ENCODE results near the gene MAPKAPK5. TPM values are rescaled to one million over a fixed set of nuclear protein-coding genes. Genes with fewer than 3 reads are reported as not detected.
A peak's percentile ranks its signal among the peaks of the same experiment; 100 is the strongest.
"Not testable (repeated sequence)": the region's sequence is repeated elsewhere in the genome, so short reads cannot be mapped to it uniquely, and the experiment has no call there.

MAPKAPK5 gene
- polyA plus RNA-seq, 1 experiment: 33.5 TPM

DNA sequence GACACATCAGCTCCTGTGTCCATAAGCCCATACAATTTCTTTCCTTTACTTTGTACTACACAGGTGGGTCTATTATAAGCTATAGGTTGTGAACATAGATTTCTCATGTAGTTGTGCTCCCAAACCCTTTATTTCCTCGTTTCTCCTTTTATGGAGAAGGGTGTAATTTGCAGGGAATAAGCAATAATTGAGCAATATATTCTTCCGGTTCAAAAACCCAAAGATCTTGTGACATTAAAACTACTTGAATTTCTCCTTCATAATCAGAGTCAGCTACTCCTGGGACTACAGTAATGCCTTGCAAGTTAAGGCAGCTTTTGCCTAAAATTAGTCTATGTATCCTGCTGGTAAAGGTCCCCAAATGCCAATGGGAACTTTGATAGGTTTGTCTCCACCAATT, 19.1 kb upstream of the MAPKAPK5 start:
- POLR2A ChIA-PET: no interaction called here
- TF ChIP-seq, protein P1, sequence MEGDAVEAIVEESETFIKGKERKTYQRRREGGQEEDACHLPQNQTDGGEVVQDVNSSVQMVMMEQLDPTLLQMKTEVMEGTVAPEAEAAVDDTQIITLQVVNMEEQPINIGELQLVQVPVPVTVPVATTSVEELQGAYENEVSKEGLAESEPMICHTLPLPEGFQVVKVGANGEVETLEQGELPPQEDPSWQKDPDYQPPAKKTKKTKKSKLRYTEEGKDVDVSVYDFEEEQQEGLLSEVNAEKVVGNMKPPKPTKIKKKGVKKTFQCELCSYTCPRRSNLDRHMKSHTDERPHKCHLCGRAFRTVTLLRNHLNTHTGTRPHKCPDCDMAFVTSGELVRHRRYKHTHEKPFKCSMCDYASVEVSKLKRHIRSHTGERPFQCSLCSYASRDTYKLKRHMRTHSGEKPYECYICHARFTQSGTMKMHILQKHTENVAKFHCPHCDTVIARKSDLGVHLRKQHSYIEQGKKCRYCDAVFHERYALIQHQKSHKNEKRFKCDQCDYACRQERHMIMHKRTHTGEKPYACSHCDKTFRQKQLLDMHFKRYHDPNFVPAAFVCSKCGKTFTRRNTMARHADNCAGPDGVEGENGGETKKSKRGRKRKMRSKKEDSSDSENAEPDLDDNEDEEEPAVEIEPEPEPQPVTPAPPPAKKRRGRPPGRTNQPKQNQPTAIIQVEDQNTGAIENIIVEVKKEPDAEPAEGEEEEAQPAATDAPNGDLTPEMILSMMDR (IDR thresholded peaks at IDR 0.05; ENCODE audit: low read depth, low read length): no peak
- DNase-seq (ENCODE audit: low read depth, low spot score): no peak
- Histone ChIP-seq H3K4me3 (ENCODE audit: low read depth, low read length) (no peak overlapping the region), H3K27me3 (ENCODE audit: control insufficient read depth, insufficient read depth, low read length) (peaks cover 15% of the 10 kb centered on the region), H3K27ac (ENCODE audit: low read depth, low read length) (no peak overlapping the region), H3K9me3 (ENCODE audit: control insufficient read depth, insufficient read depth, low read length) (no peaks in the 10 kb centered on the region)
- CTCF ChIA-PET: interaction anchor here (1.2 kb wide), 1 partner anchor 10 kb away, joined by 6 read pairs; no protein-coding TSS in a partner anchor

DNA sequence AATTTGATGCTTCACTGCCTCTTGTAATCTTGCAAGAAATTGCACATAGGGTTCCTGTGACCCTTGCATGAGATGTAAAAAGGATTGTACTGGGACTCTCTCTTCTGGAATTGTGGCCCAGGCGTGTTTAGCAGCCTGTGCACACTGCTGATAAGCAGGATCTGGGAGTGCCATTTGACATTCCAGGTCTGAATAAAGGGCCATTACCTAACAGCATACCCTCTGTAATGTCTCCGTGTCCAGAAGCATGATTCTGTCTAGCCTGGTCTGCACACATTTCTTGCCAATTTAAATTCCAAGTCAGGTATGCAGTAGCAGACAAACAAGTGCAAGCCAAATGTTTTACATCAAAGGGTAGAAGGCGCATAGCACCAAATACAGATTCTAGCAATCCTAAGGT, 18.1 kb upstream of the MAPKAPK5 start:
- CTCF ChIA-PET: no interaction called here
- POLR2A ChIA-PET: no interaction called here
- Histone ChIP-seq H3K4me3 (ENCODE audit: low read depth, low read length) (no peak overlapping the region), H3K9me3 (ENCODE audit: control insufficient read depth, insufficient read depth, low read length) (no peaks in the 10 kb centered on the region), H3K27ac (ENCODE audit: low read depth, low read length) (no peak overlapping the region), H3K27me3 (ENCODE audit: control insufficient read depth, insufficient read depth, low read length) (peaks cover 15% of the 10 kb centered on the region)
- DNase-seq (ENCODE audit: low read depth, low spot score): no peak
- TF ChIP-seq, protein P1 (IDR thresholded peaks at IDR 0.05; ENCODE audit: low read depth, low read length): no peak

DNA sequence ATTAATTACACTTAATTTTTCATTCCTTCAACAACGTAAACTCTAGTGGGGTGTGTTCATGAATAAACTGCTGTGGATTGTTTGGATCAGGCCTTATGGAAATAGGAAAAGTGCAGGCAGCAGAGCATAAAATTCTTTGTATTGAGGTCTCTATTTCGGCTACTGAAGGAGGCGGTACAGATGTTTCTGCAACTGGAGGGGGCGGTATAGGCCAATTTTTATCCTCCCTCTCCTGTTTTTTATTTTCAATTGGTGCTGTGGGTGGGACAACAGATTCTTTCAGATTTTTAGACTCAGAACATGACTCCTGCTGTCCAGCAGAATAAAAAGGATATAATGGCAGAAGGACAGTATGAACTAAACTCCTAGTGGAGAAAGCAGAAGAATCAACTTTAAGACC, 17.7 kb upstream of the MAPKAPK5 start:
- DNase-seq (ENCODE audit: low read depth, low spot score); H3K9me3 ChIP-seq (ENCODE audit: control insufficient read depth, insufficient read depth, low read length); CTCF ChIA-PET; POLR2A ChIA-PET; H3K27ac ChIP-seq (ENCODE audit: low read depth, low read length); H3K4me3 ChIP-seq (ENCODE audit: low read depth, low read length): not testable (repeated sequence)
- peaks cover 15% of the 10 kb centered on the region for H3K27me3 ChIP-seq (ENCODE audit: control insufficient read depth, insufficient read depth, low read length)
- TF ChIP-seq, protein P1 (IDR thresholded peaks at IDR 0.05; ENCODE audit: low read depth, low read length): peak; percentile 34; the same call in 1 of the 2 replicates

DNA sequence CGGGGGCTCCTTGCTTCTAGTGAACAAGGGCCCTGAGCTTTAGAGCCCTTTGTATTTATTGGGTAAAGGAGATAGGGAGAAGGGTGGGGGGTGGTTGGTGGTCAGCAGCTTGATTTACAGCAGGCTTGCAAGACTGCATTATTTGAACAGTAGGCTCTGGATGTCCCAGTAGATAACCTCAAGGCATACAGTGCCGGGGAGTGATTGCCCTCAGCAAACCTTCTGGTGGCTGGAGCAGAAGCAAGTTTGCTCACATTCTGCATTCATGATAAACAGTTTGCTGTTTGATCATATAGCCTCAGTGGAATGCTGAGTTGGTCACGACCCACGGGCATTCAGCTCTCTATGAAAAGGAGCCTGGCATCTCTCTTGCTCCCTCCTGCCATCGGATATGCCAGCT, 16.5 kb upstream of the MAPKAPK5 start:
- POLR2A ChIA-PET: no interaction called here
- no peak overlapping the region for H3K27ac ChIP-seq (ENCODE audit: low read depth, low read length)
- H3K4me3 ChIP-seq (ENCODE audit: low read depth, low read length): no peak overlapping the region
- H3K27me3 ChIP-seq (ENCODE audit: control insufficient read depth, insufficient read depth, low read length): peaks cover 15% of the 10 kb centered on the region
- no peak for DNase-seq (ENCODE audit: low read depth, low spot score)
- CTCF ChIA-PET: interaction anchor here (1.6 kb wide), 1 partner anchor 13 kb away, joined by 8 read pairs; no protein-coding TSS in a partner anchor
- H3K9me3 ChIP-seq (ENCODE audit: control insufficient read depth, insufficient read depth, low read length): no peaks in the 10 kb centered on the region
- TF ChIP-seq, protein P1 (IDR thresholded peaks at IDR 0.05; ENCODE audit: low read depth, low read length): no peak

DNA sequence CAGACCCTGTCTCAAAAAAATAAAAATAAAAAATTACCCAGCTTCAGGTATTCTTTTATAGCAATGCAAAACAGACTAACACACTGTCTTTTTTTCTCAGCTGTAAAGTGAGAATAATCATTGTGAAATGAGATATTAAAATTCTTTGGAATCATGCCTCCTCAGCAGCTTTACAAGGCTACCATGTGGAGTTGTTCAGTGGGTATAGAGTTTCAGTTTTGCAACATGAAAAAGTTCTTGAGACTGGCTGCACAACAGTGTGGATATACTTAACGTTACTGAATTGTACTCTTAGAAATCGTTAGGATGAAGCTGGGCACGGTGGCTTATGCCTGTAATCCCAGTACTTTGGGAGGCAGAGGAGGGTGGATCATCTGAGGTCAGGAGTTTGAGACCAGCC, 15.7 kb upstream of the MAPKAPK5 start:
- Histone ChIP-seq H3K27me3 (ENCODE audit: control insufficient read depth, insufficient read depth, low read length) (peaks cover 15% of the 10 kb centered on the region), H3K9me3 (ENCODE audit: control insufficient read depth, insufficient read depth, low read length) (no peaks in the 10 kb centered on the region), H3K27ac (ENCODE audit: low read depth, low read length) (no peak overlapping the region), H3K4me3 (ENCODE audit: low read depth, low read length) (no peak overlapping the region)
- CTCF ChIA-PET: interaction anchor here (0.5 to 1.6 kb wide), 3 partner anchors 13 to 233 kb away, joined by 4 to 8 read pairs (median 8); no protein-coding TSS in a partner anchor
- no peak for DNase-seq (ENCODE audit: low read depth, low spot score)
- POLR2A ChIA-PET: interaction anchor here (0.9 kb wide), 1 partner anchor 33 kb away, joined by 4 read pairs; no protein-coding TSS in a partner anchor
- TF ChIP-seq, protein P1 (IDR thresholded peaks at IDR 0.05; ENCODE audit: low read depth, low read length): no peak

Data from AG04450 (cell line).